NT2/D1 (cell line): ENCODE data around the gene CCSAP.
"Not testable (repeated sequence)": the region's sequence is repeated elsewhere in the genome, so short reads cannot be mapped to it uniquely, and the experiment has no call there.

ENCODE experiments used
- DNase-seq: peaks from one replicate; pipeline ENCODE4 v3.0.0-alpha.2; 2011; ENCODE audit warnings: low read depth, low spot score
- H3K27me3 ChIP-seq: 2 replicates; pipeline ENCODE4 v1.6.0; 2011; ENCODE audit warnings: mild to moderate bottlenecking; ENCODE audit not compliant: insufficient read length, insufficient read depth
- H3K36me3 ChIP-seq: 2 replicates; pipeline ENCODE4 v1.6.1; 2011; ENCODE audit warnings: mild to moderate bottlenecking, low read length, mixed read lengths; ENCODE audit not compliant: insufficient read depth, insufficient read length
- H3K4me1 ChIP-seq: 2 replicates; pipeline ENCODE4 v1.5.1; 2011; ENCODE audit not compliant: insufficient read depth, insufficient read length
- H3K4me3 ChIP-seq: 2 replicates; pipeline ENCODE4 v1.5.1; 2011; ENCODE audit warnings: low read depth; ENCODE audit not compliant: insufficient read length
- H3K9ac ChIP-seq: 2 replicates; pipeline ENCODE4 v1.6.0; 2011; ENCODE audit warnings: low read depth; ENCODE audit not compliant: insufficient read length
- H3K9me3 ChIP-seq: 2 replicates; pipeline ENCODE4 v1.5.1; 2011; ENCODE audit warnings: mild to moderate bottlenecking, low read length; ENCODE audit not compliant: insufficient read depth
- SUZ12 ChIP-seq: IDR thresholded peaks from 2 replicates; pipeline ENCODE4 v1.6.1; 2011; ENCODE audit not compliant: insufficient read length, insufficient read depth; ENCODE audit errors: extremely low read depth
- YY1 ChIP-seq: IDR thresholded peaks from 2 replicates; pipeline ENCODE4 v1.6.1; 2011; ENCODE audit not compliant: insufficient read length, insufficient read depth
- ZNF274 ChIP-seq: IDR thresholded peaks from 2 replicates; pipeline ENCODE4 v1.6.1; 2011; ENCODE audit warnings: mild to moderate bottlenecking, low read depth, low read length

The CCSAP gene

DNA sequence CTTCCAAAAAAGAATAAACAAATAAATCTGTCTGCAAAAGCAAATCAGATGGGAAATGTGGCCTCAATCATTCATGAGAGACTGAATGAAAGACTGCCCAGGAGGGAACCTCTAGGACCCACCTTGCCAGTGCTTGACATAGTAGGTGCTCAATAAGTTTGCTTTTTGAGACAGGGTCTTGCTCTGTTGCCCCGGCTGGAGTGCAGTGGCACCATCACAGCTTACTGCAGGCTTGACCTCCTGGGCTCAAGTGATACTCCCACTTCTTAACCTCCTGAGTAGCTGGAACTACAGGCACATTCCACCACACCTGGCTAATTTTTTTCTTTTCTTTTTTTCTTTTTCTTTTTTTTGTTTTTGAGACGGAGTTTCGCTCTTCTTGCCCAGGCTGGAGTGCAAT, 40.3 kb upstream of the CCSAP start:
- no peaks in the 10 kb centered on the region for H3K36me3 ChIP-seq
- no peak overlapping the region for H3K4me3 ChIP-seq
- TF ChIP-seq SUZ12 (no peak), YY1 (no peak), ZNF274 (no peak)
- no peaks in the 10 kb centered on the region for H3K9me3 ChIP-seq
- H3K27me3 ChIP-seq = no peaks in the 10 kb centered on the region
- H3K9ac ChIP-seq = no peak overlapping the region
- H3K4me1 ChIP-seq = peaks cover 12% of the 10 kb centered on the region
- DNase-seq = no peak

DNA sequence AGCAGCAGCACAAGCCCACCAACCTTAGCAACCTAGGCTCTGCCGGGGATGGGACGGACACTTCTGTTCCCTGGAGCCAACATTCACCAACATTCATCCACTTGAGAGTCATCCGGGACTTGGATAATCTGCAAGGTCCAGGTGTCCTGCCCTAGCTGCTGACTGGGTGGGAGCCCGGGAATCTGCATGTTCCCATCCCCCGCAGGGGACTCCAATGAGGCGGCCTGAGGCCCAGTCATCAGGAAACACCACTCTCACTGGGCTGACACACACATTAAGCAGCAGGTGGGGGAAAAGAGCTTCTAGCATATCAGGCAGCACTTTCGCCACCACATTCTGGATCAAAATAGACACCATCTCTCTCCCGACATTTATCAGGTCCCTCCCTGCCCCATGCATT, 38.4 kb upstream of the CCSAP start:
- Histone ChIP-seq H3K9me3 (no peaks in the 10 kb centered on the region), H3K4me1 (peaks cover 12% of the 10 kb centered on the region), H3K4me3 (no peak overlapping the region), H3K36me3 (no peaks in the 10 kb centered on the region), H3K27me3 (no peaks in the 10 kb centered on the region), H3K9ac (no peak overlapping the region)
- TF ChIP-seq YY1 (no peak), SUZ12 (no peak), ZNF274 (no peak)
- DNase-seq = peak; percentile 55

DNA sequence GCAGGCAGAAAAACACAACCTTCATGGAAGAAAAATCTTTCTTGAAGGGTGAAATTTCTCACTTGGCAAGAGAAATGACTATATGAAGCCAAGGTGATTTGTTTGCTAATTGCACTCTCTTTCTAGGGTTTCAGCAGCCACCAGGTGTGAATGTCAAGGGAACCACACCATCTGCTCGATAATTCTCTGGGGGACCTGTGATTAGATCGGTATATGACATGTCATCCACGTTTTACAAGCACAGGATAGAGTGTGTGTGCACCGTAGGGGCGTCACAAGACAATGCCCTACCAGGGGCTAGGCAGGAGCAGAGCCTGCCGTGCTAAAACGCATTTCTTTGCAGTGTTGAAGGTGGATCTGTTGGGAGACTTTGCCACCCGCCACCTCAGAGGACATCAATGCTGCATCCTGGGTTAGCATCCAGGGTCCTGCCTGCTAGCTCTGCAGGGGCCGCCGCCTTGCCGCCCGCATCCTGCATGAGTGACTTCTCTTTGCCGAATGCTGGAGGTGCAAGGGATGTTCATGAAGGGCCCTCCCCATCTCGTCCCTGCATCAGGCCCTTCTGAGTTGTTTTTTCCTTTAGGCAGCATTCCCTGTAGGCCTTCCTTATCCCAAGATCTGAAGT, 37.8 kb upstream of the CCSAP start:
- no peak for TF ChIP-seq YY1
- no peak for TF ChIP-seq SUZ12
- TF ChIP-seq ZNF274 = no peak
- Histone ChIP-seq H3K4me3 (no peak overlapping the region), H3K9me3 (no peaks in the 10 kb centered on the region), H3K36me3 (no peaks in the 10 kb centered on the region), H3K27me3 (no peaks in the 10 kb centered on the region), H3K9ac (no peak overlapping the region), H3K4me1 (peaks cover 12% of the 10 kb centered on the region)
- DNase-seq = no peak

DNA sequence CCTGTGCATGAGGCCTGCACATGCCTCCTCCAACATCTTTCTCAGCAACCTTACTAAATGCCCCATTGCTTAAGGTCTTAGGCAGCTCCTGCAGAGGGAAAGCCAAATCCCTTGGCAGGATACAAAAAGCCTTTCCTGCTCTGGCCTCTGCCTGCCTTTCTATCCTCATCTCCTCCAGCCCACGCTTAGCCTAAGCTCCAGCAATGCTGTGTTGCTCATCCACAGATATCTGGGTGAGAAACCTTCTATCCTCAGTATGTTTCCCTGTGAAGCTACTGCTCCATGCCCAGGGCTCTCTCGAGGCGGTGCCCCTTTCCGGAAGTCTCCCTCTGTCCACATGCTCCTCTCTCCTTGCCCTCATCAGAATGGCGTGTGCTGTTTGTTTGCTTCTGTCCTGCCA, 37.0 kb upstream of the CCSAP start:
- H3K9me3 ChIP-seq = no peaks in the 10 kb centered on the region
- DNase-seq = no peak
- no peak overlapping the region for H3K9ac ChIP-seq
- H3K4me1 ChIP-seq = peaks cover 12% of the 10 kb centered on the region
- H3K36me3 ChIP-seq = no peaks in the 10 kb centered on the region
- TF ChIP-seq YY1 = no peak
- no peak for TF ChIP-seq ZNF274
- no peak for TF ChIP-seq SUZ12
- H3K27me3 ChIP-seq = no peaks in the 10 kb centered on the region
- H3K4me3 ChIP-seq = no peak overlapping the region

DNA sequence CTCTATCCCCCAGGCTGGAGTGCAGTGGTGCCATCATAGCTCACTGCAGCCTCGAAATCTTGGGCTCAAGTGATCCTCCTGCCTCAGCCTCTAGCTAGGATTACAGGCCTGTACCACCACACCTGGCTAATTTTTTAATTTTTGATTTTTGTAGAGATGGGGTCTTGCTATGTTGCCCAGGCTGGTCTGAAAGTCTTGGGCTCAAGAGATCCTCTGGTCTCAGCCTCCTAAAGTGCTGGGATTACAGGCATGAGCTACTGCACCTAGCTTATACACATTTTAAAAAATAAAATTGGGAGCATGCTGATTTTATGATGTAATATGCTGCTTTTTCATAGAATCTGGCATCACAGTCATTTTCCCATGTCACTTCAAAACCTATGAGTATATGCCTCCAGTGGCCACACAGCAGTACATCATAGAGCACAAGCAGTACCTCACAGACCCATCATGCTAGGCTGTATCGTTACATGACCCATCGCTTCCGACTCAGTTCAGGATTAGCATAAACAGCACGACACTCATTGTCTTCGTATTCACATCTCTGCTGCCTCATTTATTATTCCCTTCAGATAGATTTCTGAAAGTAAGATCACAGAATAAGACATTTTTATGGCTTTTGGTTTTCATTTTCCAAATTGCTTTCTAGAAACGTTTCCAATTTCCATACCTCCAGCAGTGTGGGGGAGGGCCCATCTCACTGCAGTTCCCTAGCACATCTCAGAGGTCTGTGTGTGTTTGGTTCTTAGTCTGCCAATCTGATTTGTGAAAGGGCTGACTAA, 35.9 kb upstream of the CCSAP start:
- no peak for DNase-seq
- H3K4me3 ChIP-seq = no peak overlapping the region
- peaks cover 12% of the 10 kb centered on the region for H3K4me1 ChIP-seq
- H3K27me3 ChIP-seq = no peaks in the 10 kb centered on the region
- H3K9me3 ChIP-seq = no peaks in the 10 kb centered on the region
- no peak for TF ChIP-seq ZNF274
- no peak for TF ChIP-seq YY1
- TF ChIP-seq SUZ12 = no peak
- no peak overlapping the region for H3K9ac ChIP-seq
- H3K36me3 ChIP-seq = no peaks in the 10 kb centered on the region

DNA sequence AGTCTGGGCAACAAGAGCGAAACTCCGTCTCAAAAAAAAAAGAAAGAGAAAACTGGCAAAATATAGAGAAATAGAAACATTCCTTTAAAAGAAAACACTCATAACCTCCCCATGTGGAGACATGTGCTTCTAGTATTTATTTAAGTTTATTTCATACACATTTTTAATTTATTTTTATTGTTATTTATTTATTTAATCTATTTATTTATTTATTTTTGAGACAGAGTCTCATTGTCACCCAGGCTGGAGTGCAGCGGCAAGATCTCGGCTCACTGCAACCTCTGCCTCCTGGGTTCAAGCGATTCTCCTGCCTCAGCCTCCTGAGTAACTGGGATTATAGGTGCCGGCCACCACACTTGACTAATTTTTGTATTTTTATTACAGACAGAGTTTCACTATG, 35.2 kb upstream of the CCSAP start:
- not testable (repeated sequence) for H3K4me3 ChIP-seq, H3K27me3 ChIP-seq, DNase-seq, H3K36me3 ChIP-seq, H3K9ac ChIP-seq, H3K9me3 ChIP-seq
- peaks cover 12% of the 10 kb centered on the region for H3K4me1 ChIP-seq

DNA sequence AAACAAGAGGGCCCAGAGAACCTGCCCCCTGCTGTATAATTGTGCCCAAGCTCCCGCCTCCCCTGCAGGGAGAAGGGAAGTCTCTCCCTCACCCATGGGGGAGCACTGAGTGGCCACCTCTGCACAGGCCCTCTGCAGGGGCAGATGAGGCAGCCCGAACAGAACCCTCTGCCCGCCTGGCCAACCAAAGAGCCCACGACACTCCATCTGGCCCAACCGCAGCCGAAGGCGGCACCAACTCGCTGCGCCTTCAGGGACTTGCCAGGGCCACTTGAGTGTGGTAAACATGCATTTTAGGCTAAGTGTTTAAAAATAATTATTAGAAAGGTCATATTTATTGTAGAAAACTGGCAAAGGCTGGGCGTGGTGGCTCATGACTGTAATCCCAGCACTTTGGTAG, 34.6 kb upstream of the CCSAP start:
- Histone ChIP-seq H3K4me1 (peaks cover 12% of the 10 kb centered on the region), H3K27me3 (no peaks in the 10 kb centered on the region), H3K36me3 (no peaks in the 10 kb centered on the region), H3K4me3 (no peak overlapping the region), H3K9ac (no peak overlapping the region), H3K9me3 (no peaks in the 10 kb centered on the region)
- no peak for TF ChIP-seq ZNF274
- no peak for TF ChIP-seq YY1
- TF ChIP-seq SUZ12 = no peak
- DNase-seq = no peak
